Activated CD4-positive, alpha-beta T cell treated with anti-CD3 and anti-CD28 coated beads for 1 hour (primary cell): Measurements from ENCODE around the gene CYP27A1.
"Not testable (repeated sequence)": the region's sequence is repeated elsewhere in the genome, so short reads cannot be mapped to it uniquely, and the experiment has no call there.

ENCODE experiments used
- DNase-seq: peaks from one replicate; pipeline ENCODE4 v3.0.0-alpha.2; 2020

CYP27A1 gene

DNA sequence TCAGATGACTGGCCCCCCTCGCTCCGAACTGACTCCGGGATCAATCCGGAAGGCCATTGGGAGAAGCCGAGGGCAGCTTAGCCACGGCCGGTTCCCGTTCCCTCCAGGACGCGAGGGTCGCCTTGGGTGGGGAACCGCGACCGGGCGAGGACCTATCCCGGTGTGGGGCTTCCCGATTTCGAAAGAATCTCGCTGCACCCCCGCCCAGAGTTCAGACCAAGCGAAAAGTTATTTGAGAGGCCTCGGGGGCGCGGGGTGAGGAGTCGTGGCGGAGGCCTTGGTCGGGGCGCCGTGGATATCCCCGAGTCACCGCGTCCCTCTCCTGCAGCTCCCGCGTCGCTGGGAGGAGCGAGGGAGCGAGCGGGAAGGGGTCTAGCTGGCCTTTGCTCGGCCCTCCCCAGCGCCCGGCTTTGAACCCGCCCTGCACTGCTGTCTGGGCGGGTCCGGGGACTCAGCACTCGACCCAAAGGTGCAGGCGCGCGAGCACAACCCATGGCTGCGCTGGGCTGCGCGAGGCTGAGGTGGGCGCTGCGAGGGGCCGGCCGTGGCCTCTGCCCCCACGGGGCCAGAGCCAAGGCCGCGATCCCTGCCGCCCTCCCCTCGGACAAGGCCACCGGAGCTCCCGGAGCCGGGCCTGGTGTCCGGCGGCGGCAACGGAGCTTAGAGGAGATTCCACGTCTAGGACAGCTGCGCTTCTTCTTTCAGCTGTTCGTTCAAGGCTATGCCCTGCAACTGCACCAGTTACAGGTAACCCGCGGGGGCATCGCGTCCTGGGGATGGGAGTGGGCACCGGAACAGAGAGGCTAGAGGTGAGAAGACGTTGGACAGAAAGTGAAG, at the start of gene CYP27A1:
TSS of gene CYP27A1 (plus strand) at position 457 of the 837 bp plus-strand sequence. CDS start at position 493, 36 bp downstream.
- no peak for DNase-seq

GRCh38 chr2:218732761-218733158, 49.2 kb upstream of the CYP27A1 start:
- DNase-seq, result no peak

GRCh38 chr2:218733171-218734021, 48.6 kb upstream of the CYP27A1 start:
- DNase-seq, result no peak

DNA sequence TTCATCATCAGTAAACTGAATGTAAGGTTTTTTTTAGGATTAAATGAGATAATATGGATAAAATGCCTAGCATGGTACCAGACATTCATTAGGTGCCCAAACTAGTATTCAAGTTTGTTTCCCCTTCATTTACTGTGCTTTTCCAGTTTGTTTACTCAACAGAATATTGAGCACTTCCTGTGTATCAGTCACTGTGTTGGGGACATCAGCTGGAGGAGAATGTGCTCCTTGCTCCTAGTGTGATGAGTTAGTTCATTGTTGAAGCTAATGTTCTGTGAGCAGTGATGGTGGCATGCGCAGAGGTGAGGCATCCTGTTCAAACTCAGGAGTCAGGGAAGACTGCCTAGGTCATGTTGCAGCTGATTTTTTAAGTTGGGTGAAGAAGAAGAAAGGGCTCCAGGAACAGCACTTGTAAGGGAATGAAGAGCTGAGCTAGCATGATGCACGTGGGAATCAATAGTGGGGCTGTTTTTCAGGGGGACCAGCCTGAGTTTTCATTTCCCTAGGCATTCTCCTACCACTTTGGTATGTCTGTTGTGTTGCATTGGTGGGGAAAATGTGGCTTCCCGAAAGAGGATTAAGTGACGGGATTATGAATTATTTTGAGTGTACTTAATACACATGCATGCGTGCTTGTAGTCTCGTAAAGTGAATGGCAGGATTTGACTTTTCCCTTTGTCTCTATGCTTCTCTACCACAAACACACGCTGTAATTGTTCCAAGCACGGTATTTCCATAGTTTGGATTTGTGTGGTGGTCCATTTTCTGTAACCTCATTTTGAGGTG, 47.6 kb upstream of the CYP27A1 start:
- no peak for DNase-seq

DNA sequence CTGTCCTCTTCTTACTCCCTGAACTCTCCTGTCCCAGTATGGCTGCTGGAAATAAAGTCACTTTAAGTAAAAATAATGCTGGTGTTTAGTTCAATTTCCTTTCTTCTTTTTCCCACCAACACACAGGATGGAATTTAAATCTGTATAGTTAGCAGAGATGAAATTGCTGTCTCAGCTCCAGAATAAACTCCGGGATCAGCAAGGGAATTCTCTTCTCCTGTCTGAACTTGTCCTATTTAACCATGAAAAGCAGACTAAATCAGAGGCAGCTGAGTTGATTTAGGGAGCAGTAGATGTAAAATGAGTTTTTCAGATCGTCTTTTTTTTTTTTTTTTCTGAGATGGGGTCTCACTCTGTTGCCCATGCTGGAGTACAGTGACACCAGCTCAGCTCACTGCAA, 45.4 kb upstream of the CYP27A1 start:
- no peak for DNase-seq

DNA sequence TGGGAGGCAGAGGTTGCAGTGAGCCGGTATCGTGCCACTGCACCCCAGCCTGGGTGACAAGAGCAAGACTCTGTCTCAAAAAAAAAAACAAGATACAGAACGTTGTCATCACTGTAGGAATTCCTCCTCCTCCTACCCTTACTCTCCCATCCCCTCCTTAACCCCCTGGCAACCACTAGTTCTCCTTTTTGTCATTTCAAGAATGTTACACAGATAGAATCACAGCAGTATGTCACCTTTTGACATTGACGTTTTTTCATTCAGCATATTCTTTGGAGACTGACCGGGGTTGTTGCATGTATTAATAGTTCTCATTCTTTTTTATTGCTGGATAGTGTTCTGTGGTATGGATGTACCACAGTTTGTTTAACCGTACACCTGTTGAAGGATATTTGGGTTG, 38.9 kb upstream of the CYP27A1 start:
- DNase-seq, result no peak

GRCh38 chr2:218744615-218745014, 37.3 kb upstream of the CYP27A1 start:
- no peak for DNase-seq

GRCh38 chr2:218745160-218745558, 36.8 kb upstream of the CYP27A1 start:
- no peak for DNase-seq

DNA sequence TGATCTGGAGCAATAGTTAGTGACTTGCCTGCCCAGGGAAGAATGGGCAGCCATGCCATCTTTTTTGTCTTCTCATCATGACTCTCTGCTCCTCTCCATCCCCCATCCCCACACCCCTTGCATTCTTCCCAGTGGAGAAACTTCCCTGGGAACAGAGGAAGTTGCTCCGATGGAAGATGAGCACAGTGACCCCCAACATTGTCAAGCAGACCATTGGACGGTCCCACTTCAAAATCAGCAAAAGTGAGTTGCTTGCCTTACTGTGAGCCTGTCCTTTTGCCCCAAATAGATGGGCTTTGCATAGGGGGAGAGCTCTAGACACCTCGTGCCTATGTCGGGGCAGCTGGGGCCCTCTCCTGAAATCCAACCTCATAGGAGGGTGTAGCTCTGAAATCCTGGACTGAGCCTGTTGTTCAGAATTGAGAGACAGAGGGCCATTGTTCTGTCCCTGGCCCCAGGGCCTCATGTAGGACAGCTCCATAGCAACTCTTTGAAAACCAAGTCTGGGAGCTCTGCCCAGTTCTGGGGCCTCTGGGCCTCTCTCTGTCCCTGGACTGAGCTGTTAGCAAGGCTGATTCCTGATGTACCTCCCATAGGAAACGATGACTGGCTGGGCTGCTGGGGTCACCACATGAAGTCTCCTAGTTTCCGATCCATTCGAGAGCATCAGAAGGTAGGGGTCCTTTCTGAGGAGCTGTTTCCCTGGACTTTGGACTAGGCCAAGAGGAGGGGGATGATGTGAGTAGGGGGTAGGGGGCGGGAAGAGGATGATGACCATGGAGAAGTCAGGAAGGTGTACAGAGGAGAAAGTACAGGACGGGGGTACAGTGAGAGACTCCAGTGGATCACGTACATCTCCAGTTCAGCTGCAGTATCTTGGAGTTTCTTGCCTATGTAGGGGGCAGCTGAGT, 36.1 kb upstream of the CYP27A1 start:
- no peak for DNase-seq

- no peak for DNase-seq
These were observed 35.5 kb upstream of the CYP27A1 start for GRCh38 chr2:218746470-218746795.

GRCh38 chr2:218746960-218747359, 35.0 kb upstream of the CYP27A1 start:
- DNase-seq, result no peak

- no peak for DNase-seq
These were observed 33.1 kb upstream of the CYP27A1 start for GRCh38 chr2:218748741-218749441.

- no peak for DNase-seq
These were observed 27.7 kb upstream of the CYP27A1 start for GRCh38 chr2:218754201-218754600.

DNA sequence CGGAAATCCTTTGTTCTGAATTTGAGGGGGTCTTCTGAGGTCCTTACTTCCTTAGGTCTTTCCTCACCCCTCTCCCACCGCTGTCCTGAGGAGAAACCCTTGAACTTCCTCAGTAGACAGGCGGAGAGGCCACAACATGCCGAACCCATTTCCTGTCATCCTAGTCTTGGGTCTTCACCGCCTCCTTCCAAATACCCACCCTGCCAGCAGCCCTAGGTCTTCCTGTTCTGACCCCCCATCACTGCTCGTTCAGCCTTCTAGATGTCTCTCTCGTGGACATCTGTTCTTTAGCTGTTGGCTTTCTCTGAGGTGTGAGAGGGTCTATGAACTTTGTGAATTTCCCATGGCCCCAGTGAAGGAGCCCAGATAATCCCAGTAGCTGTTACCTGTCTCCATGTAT, 27.2 kb upstream of the CYP27A1 start:
- DNase-seq, result no peak

DNA sequence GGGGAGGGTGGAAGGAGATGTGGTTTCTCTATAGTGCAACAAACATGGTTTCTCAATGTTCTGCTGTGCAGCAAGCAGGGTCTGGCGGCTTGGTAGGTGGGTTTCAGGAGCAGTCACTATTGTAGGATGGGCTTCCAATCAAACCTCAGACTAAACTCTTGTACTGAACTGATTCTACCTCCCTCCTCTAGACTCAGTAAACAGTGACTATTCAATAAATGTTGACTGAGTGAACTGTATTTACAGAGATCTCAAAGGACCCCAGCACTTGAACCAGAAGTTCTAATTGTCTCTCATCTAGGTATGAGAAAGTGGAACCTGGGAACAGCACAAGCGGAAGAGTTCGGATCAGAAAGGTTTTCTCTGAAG, 26.8 kb upstream of the CYP27A1 start:
- DNase-seq, result no peak

DNA sequence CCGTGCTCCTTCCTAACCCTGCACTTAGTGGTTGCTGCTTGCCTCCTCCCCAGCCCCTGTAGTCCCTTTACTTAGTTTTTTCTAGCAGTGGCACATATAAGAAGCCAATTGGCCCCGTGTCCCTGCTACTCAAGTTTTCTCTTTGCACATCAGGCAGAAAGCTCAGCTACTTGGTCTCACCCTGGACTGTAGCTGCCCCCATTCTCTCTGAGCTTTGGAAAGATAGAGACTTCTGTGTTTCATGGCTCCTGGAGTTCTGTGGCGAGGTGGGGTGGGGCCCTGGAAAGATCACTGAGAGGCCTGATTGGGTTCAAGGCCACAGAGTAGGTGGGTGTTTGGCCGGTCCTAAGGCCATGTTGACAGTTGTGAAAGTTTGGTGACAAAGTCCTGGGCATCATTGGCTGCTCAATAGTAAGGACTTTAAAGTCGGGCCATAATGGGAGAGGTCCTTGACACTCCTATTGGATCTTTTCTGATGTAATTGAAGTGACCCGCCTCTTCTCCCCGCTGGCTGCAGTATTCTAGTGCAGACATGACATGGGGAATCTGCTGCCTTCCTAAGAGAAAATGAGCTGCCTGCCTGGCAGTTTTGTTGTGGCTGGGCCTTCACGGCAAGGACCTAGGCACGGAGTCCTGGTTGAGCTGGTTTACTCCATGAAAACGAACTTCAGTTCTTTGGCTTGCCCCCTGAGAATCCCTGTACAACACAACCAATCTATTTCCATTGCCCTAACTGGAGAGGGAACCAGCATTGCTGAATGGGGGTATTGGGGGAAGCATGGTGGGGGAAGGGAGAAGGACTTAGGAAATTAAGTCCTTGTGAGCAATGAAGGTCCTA, 26.2 kb upstream of the CYP27A1 start:
- DNase-seq, result no peak

- DNase-seq, result no peak
These were observed 25.2 kb upstream of the CYP27A1 start for GRCh38 chr2:218756599-218757377.

DNA sequence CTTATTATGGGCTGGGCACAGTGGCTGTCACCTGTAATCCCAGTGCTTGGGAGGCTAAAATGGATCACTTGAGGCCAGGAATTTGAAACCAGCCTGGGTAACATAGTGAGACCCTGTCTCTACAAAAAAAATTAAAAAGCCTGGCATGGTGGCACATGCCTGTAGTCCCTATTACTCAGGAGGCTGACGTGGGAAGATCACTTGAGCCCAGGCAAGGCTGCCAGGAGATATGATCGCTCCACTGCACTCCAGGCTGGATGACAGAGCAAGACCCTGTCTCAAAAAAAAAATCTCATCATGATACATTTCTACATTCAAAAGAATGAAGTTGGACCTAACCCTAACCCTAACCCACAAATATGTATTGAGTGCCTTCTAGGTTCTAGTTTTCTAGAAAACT, 20.2 kb upstream of the CYP27A1 start:
- DNase-seq, result no peak

- DNase-seq, result not testable (repeated sequence)
These were observed 9.2 kb upstream of the CYP27A1 start for GRCh38 chr2:218772759-218773158.

GRCh38 chr2:218773881-218774280, 8.1 kb upstream of the CYP27A1 start:
- no peak for DNase-seq
